Liver (tissue), 9 donors: Measurements from ENCODE around the gene RTN4R. TPM values are rescaled to one million over a fixed set of nuclear protein-coding genes. Genes with fewer than 3 reads are reported as not detected.
A peak's percentile ranks its signal among the peaks of the same experiment; 100 is the strongest.

Experiments used
- DNase-seq: peaks from one replicate; pipeline ENCODE4 v3.0.0-alpha.2; 2017; ENCODE audit warnings: low spot score
- H3K27ac ChIP-seq, 2 donors: one replicate each; pipeline ENCODE4 v1.7.0; 2013; ENCODE audit warnings: inconsistent platforms in 2 of 2, low read length in 2 of 2, control low read depth in 1 of 2, low read depth in 1 of 2, mild to moderate bottlenecking in 1 of 2
- H3K27me3 ChIP-seq, 4 donors: one replicate each; pipeline versions ENCODE4 v1.6.1 to v1.7.0; 2013; ENCODE audit warnings: low read length in 3 of 4, inconsistent platforms in 1 of 4, mild to moderate bottlenecking in 1 of 4, moderate library complexity in 1 of 4; ENCODE audit not compliant: control insufficient read depth in 4 of 4, insufficient read depth in 4 of 4
- H3K36me3 ChIP-seq, 4 donors: one replicate each; pipeline versions ENCODE4 v1.6.1 to v1.7.0; 2013; ENCODE audit warnings: low read length in 3 of 4, mild to moderate bottlenecking in 3 of 4, low read depth in 1 of 4, moderate library complexity in 1 of 4; ENCODE audit not compliant: control insufficient read depth in 4 of 4, insufficient read depth in 3 of 4
- H3K4me1 ChIP-seq, 4 donors: one replicate each; pipeline versions ENCODE4 v1.6.1 to v1.7.0; 2013; ENCODE audit warnings: low read length in 3 of 4, mild to moderate bottlenecking in 3 of 4, moderate library complexity in 1 of 4; ENCODE audit not compliant: control insufficient read depth in 4 of 4, insufficient read depth in 4 of 4
- H3K4me3 ChIP-seq, 3 donors: one replicate each; pipeline versions ENCODE4 v1.6.1 to v1.7.0; 2013; ENCODE audit warnings: low read length in 3 of 3, control low read depth in 1 of 3, low read depth in 1 of 3, mild to moderate bottlenecking in 1 of 3
- H3K9ac ChIP-seq, 2 donors: one replicate each; pipeline ENCODE4 v1.7.0; 2013; ENCODE audit warnings: low read length in 2 of 2, mild to moderate bottlenecking in 2 of 2, moderate library complexity in 2 of 2, control low read depth in 1 of 2, low read depth in 1 of 2
- H3K9me3 ChIP-seq, 4 donors: one replicate each; pipeline versions ENCODE4 v1.6.1 to v1.7.0; 2013; ENCODE audit warnings: low read length in 3 of 4; ENCODE audit not compliant: control insufficient read depth in 4 of 4
- ATF3 ChIP-seq: IDR thresholded peaks from 2 replicates; pipeline ENCODE4 v1.6.1; 2016; ENCODE audit warnings: antibody characterized with exemption
- CTCF ChIP-seq: fragments of 150-350 bp; IDR thresholded peaks from 2 replicates; pipeline ENCODE4 v1.5.1; 2017; ENCODE audit warnings: improper control_type of control experiment, low read depth, low read length; ENCODE audit not compliant: missing input control
- EGR1 ChIP-seq, 2 donors: IDR thresholded peaks; 2 replicates each; pipeline ENCODE4 v1.6.1; 2016 to 2018; ENCODE audit warnings: antibody characterized with exemption in 2 of 2, low read depth in 2 of 2
- FOXA1 ChIP-seq: IDR thresholded peaks from 2 replicates; pipeline ENCODE4 v1.6.1; 2016; ENCODE audit warnings: antibody characterized with exemption
- FOXA2 ChIP-seq: IDR thresholded peaks from 2 replicates; pipeline ENCODE4 v1.6.1; 2016; ENCODE audit warnings: antibody characterized with exemption
- GABPA ChIP-seq, 2 donors: IDR thresholded peaks in 1 of 2; conservative IDR thresholded peaks in 1 of 2; 2 replicates each; pipeline ENCODE4 v1.6.1; 2016; ENCODE audit warnings: antibody characterized with exemption in 2 of 2, mild to moderate bottlenecking in 1 of 2, moderate library complexity in 1 of 2
- HNF4A ChIP-seq, 2 donors: conservative IDR thresholded peaks; 2 replicates each; pipeline ENCODE4 v1.6.1; 2016; ENCODE audit warnings: antibody characterized with exemption in 2 of 2, mild to moderate bottlenecking in 2 of 2
- HNF4G ChIP-seq: IDR thresholded peaks from 2 replicates; pipeline ENCODE4 v1.6.1; 2016; ENCODE audit warnings: antibody characterized with exemption
- JUND ChIP-seq, 2 donors: IDR thresholded peaks; 2 replicates each; pipeline ENCODE4 v1.6.1; 2016; ENCODE audit warnings: antibody characterized with exemption in 2 of 2
- MAX ChIP-seq: IDR thresholded peaks from 2 replicates; pipeline ENCODE4 v1.6.1; 2016; ENCODE audit warnings: antibody characterized with exemption
- NR2F2 ChIP-seq: IDR thresholded peaks from 2 replicates; pipeline ENCODE4 v1.6.1; 2016; ENCODE audit warnings: antibody characterized with exemption
- RAD21 ChIP-seq, 2 donors: IDR thresholded peaks; 2 replicates each; pipeline ENCODE4 v1.6.1; 2016; ENCODE audit warnings: antibody characterized with exemption in 2 of 2, mild to moderate bottlenecking in 2 of 2
- REST ChIP-seq: IDR thresholded peaks from 2 replicates; pipeline ENCODE4 v1.6.1; 2016; ENCODE audit warnings: antibody characterized with exemption, mild to moderate bottlenecking
- RXRA ChIP-seq, 2 donors: IDR thresholded peaks; 2 replicates each; pipeline ENCODE4 v1.6.1; 2017 to 2018; ENCODE audit warnings: antibody characterized with exemption in 2 of 2, mild to moderate bottlenecking in 1 of 2
- SP1 ChIP-seq: IDR thresholded peaks from 2 replicates; pipeline ENCODE4 v1.6.1; 2018; ENCODE audit warnings: antibody characterized with exemption, mild to moderate bottlenecking
- TAF1 ChIP-seq: conservative IDR thresholded peaks from 2 replicates; pipeline ENCODE4 v1.6.1; 2016; ENCODE audit warnings: antibody characterized with exemption, mild to moderate bottlenecking
- YY1 ChIP-seq: IDR thresholded peaks from 2 replicates; pipeline ENCODE4 v1.6.1; 2016; ENCODE audit warnings: antibody characterized with exemption, mild to moderate bottlenecking
- ZBTB33 ChIP-seq: IDR thresholded peaks from 2 replicates; pipeline ENCODE4 v1.6.1; 2016; ENCODE audit warnings: antibody characterized with exemption
- WGBS: extraction: QIAGEN DNeasy Blood & Tissue Kit; methylation state at CpG from one replicate; pipeline ENCODE4 v1.1.7; 2013; 5-methylcytosine and 5-hydroxymethylcytosine counted together
- polyA plus RNA-seq, 2 donors: library from polyadenylated mRNA; stranded (reverse) in 1 of 2; unstranded in 1 of 2; fragments of 200-250 nt in 1 of 2; fragments of >200 nt in 1 of 2; fragmentation: Nextera tagmentation in 1 of 2; extraction: Ambion mirVana in 1 of 2; gene quantifications; one replicate each; pipeline versions ENCODE4 v1.2.1 to v1.2.3, GENCODE V29; 2013 to 2015
- total RNA-seq, 2 donors: library from RNA; depleted of rRNA; stranded (reverse); fragments of >200 nt; gene quantifications; one replicate each; pipeline ENCODE4 v1.2.3, GENCODE V29; 2014
- donor health status: healthy.
- donor health status: healthy.
- donor health status: healthy.
- donor health status: healthy.
- donor health status: healthy.

RTN4R gene
- total and polyA plus RNA-seq, 4 donors, result 0.33 to 10.4 (median 1.1) TPM

GRCh38 chr22:20258584-20259326, 9.4 kb downstream of the RTN4R start:
- Histone ChIP-seq H3K9ac (no peak overlapping the region), H3K27me3 (no peaks in the 10 kb centered on the region), H3K9me3 (no peaks in the 10 kb centered on the region), H3K4me3 (no peak overlapping the region), H3K4me1 (peaks cover 0 to 4% (median 1%) of the 10 kb centered on the region in 4 donors), H3K27ac (no peak overlapping the region), H3K36me3 (no peaks in the 10 kb centered on the region)
- WGBS, result 96% methylated on average over 18 of the region's 18 CpGs
- no peak for DNase-seq
- TF ChIP-seq CTCF (peak; percentile 1), MAX (no peak), YY1 (no peak)

GRCh38 chr22:20258021-20258299, 10.2 kb downstream of the RTN4R start:
- 71% methylated on average over 4 of the region's 4 CpGs for WGBS
- no peak for DNase-seq
- no peak for TF ChIP-seq YY1
- no peak for TF ChIP-seq CTCF
- TF ChIP-seq GABPA (IDR thresholded peaks at IDR 0.05 in 1 of 2, conservative IDR thresholded peaks at IDR 0.05 in 1 of 2), result no peak
- no peak for TF ChIP-seq JUND (IDR thresholded peaks at IDR 0.05)
- TF ChIP-seq SP1, result no peak
- no peak for TF ChIP-seq RXRA (IDR thresholded peaks at IDR 0.05)
- no peak for TF ChIP-seq TAF1
- no peak for TF ChIP-seq FOXA1
- no peak for TF ChIP-seq FOXA2
- no peak for TF ChIP-seq HNF4A (conservative IDR thresholded peaks at IDR 0.05)
- TF ChIP-seq NR2F2, result no peak
- no peak for TF ChIP-seq REST
- no peak for TF ChIP-seq RAD21 (IDR thresholded peaks at IDR 0.05)
- TF ChIP-seq ZBTB33, result no peak
- no peak for TF ChIP-seq MAX
- TF ChIP-seq ATF3, result no peak
- no peak for TF ChIP-seq HNF4G
- TF ChIP-seq EGR1 (IDR thresholded peaks at IDR 0.05; ENCODE audit: low read depth in 2 of 2), result no peak
- Histone ChIP-seq H3K27ac (no peak overlapping the region), H3K36me3 (no peaks in the 10 kb centered on the region), H3K4me3 (no peak overlapping the region), H3K4me1 (peaks cover 0 to 4% (median 1%) of the 10 kb centered on the region in 4 donors), H3K9me3 (no peaks in the 10 kb centered on the region), H3K9ac (no peak overlapping the region), H3K27me3 (no peaks in the 10 kb centered on the region)
